Measurements from ENCODE around the gene HPS3. TPM values are rescaled to one million over a fixed set of nuclear protein-coding genes. Genes with fewer than 3 reads are reported as not detected.

Gene HPS3
- total and polyA plus RNA-seq, 2 donors, result 12.7 to 30.5 TPM

DNA sequence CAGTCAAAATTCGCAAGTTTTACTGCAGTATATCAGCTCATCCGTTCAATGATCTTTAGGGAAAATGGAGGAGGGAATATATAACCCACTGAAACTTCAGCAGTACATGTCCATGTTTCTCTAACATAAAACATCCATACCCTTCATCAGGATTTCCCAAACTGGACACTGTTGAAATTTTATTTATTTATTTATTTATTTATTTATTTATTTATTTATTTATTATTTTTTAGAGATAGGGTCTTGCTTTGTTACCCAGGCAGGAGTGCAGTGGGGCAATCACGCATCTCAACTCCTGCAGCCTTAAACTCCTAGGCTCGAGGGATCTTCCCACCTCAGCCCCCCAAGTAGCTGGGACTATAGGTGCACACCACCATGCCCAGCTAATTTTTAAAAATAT, 28.3 kb upstream of the HPS3 start:
- Histone ChIP-seq H3K27ac (ENCODE audit: low read depth) (no peak overlapping the region), H3K4me1 (ENCODE audit: insufficient read depth) (no peaks in the 10 kb centered on the region), H3K4me3 (ENCODE audit: low read depth, low read length) (no peak overlapping the region), H3K36me3 (ENCODE audit: insufficient read depth) (no peaks in the 10 kb centered on the region)
- no peak for DNase-seq (ENCODE audit: extremely low spot score)
- 90% methylated on average over 4 of the region's 4 CpGs for WGBS

DNA sequence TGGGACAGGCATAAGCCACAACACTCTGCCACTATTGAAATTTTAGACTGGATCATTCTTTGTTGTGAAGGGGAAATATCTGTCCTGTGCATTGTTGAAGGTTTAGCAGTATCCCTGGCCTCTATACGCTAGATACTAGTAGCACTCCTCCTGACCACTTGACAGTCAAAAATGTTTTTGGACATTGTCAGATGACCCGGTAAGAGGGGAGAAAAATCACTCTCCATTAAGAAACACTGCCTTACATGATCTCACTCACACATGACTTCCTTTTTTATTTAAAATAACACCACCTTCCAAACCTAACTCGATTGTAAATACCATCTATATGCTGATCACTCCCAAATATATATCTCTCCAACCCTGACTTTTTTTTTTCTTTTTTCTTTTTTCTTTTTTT, 27.8 kb upstream of the HPS3 start:
- H3K36me3 ChIP-seq (ENCODE audit: insufficient read depth), result no peaks in the 10 kb centered on the region
- no peaks in the 10 kb centered on the region for H3K4me1 ChIP-seq (ENCODE audit: insufficient read depth)
- DNase-seq (ENCODE audit: extremely low spot score), result no peak
- H3K4me3 ChIP-seq (ENCODE audit: low read depth, low read length), result no peak overlapping the region
- WGBS, result 82% methylated on average over 3 of the region's 3 CpGs
- H3K27ac ChIP-seq (ENCODE audit: low read depth), result no peak overlapping the region

DNA sequence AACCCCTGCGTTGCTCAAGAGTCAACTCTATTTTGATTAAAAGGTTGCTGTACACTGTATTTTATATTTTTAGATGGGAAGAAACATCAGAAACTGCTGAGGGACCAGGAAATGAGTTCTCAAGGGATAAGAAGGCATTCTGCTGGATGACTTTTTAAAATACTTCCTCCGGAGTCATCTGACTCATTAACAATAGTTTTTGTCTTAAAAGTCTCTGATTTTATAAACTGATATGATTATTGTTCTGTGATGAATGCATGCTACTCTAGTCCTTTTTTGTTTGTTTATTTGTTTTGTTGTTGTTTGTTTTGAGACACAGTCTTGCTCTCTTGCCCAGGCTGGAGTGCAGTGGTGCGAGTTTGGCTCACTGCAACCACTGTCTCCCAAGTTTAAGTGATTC, 25.0 kb upstream of the HPS3 start:
- no peak overlapping the region for H3K4me3 ChIP-seq (ENCODE audit: low read depth, low read length)
- DNase-seq (ENCODE audit: extremely low spot score), result no peak
- no peaks in the 10 kb centered on the region for H3K4me1 ChIP-seq (ENCODE audit: insufficient read depth)
- 83% methylated on average over 3 of the region's 3 CpGs for WGBS
- no peak overlapping the region for H3K27ac ChIP-seq (ENCODE audit: low read depth)
- no peaks in the 10 kb centered on the region for H3K36me3 ChIP-seq (ENCODE audit: insufficient read depth)

DNA sequence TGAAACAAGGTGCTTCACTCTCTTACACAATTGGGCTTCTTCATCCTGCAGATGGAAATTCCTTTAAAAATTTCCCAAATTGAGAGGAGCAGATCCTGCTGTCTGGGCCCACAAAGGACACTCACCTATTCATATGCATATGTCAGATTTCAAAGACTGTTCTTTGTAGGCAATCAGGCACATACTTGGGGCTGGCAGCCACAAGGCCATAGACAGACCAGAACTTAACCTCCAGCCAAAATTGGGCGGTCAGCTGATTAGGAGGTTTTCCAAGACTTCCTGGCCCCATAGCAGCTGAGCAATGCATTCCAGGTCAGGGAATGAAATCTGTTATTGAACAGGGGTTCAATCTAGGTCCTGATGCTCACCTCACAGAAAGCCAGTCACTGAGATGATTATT, 15.0 kb upstream of the HPS3 start:
- H3K4me1 ChIP-seq (ENCODE audit: insufficient read depth), result no peaks in the 10 kb centered on the region
- no peak overlapping the region for H3K4me3 ChIP-seq (ENCODE audit: low read depth, low read length)
- DNase-seq (ENCODE audit: extremely low spot score), result no peak
- H3K27ac ChIP-seq (ENCODE audit: low read depth), result no peak overlapping the region
- 84% methylated on average over 1 of the region's 1 CpG for WGBS
- no peaks in the 10 kb centered on the region for H3K36me3 ChIP-seq (ENCODE audit: insufficient read depth)

DNA sequence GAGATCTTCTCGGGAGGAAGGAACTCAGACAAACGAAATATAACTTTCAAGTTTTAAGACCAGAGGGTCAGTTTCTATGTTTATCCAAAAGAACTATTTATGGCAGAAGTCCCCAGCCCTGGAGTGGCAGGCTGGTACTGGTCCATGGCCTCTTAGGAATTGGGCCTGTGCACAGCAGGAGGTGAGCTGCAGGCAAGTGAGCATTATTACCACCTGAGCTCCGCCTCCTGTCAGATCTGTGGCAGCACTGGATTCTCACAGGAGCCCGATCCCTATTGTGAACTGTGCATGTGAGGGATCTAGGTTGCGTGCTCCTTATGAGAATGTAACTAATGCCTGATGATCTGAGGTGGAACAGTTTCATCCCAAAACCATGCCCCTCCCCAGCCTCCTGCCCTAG, 14.3 kb upstream of the HPS3 start:
- H3K27ac ChIP-seq (ENCODE audit: low read depth), result no peak overlapping the region
- WGBS, result 79% methylated on average over 5 of the region's 5 CpGs
- DNase-seq (ENCODE audit: extremely low spot score), result no peak
- H3K4me1 ChIP-seq (ENCODE audit: insufficient read depth), result no peaks in the 10 kb centered on the region
- H3K36me3 ChIP-seq (ENCODE audit: insufficient read depth), result no peaks in the 10 kb centered on the region
- H3K4me3 ChIP-seq (ENCODE audit: low read depth, low read length), result no peak overlapping the region

DNA sequence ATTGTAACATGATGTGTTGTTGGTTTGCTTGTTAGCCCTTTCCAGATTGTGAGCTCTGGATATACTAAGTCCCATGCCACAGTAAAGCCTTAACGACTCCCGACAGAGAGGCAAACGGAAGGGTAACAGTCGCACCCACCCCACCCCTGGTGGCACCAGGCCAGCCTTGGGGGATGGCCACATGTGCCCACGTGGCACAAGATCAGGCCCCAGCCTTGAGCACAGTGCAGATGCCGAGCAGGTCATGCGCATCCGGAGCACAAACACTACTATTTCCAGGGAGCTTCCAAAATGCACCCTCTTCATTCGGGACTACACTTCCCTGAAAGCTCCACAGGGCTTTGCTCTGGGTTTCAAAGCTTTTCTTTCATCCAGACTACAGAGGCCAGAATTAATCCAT, 10.7 kb upstream of the HPS3 start:
- Histone ChIP-seq H3K4me3 (ENCODE audit: low read depth, low read length) (no peak overlapping the region), H3K4me1 (ENCODE audit: insufficient read depth) (no peaks in the 10 kb centered on the region), H3K27ac (ENCODE audit: low read depth) (no peak overlapping the region), H3K36me3 (ENCODE audit: insufficient read depth) (no peaks in the 10 kb centered on the region)
- 89% methylated on average over 9 of the region's 9 CpGs for WGBS
- DNase-seq (ENCODE audit: extremely low spot score), result no peak

DNA sequence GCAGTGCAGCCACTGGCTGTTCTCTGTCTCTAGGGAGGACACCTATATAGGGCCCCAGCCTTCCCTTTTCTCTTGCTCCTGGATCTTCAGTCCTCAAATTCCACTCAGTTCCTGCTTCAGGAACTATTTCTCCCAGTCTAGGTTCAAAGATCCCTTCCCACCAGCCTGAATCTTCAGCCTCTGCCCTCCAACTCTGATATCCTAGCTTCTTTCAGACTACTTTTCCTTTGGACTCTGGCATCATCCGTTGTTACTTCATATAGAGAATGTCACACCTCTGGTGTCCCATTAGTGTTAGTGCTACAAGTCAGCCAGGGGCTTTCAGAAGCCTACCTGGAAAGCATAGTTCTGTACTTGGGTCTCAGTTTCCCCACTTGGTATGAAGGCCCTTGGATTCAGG, 10.0 kb upstream of the HPS3 start:
- Histone ChIP-seq H3K4me1 (ENCODE audit: insufficient read depth) (no peaks in the 10 kb centered on the region), H3K4me3 (ENCODE audit: low read depth, low read length) (no peak overlapping the region), H3K36me3 (ENCODE audit: insufficient read depth) (no peaks in the 10 kb centered on the region), H3K27ac (ENCODE audit: low read depth) (no peak overlapping the region)
- no peak for DNase-seq (ENCODE audit: extremely low spot score)
- 100% methylated on average over 1 of the region's 1 CpG for WGBS

DNA sequence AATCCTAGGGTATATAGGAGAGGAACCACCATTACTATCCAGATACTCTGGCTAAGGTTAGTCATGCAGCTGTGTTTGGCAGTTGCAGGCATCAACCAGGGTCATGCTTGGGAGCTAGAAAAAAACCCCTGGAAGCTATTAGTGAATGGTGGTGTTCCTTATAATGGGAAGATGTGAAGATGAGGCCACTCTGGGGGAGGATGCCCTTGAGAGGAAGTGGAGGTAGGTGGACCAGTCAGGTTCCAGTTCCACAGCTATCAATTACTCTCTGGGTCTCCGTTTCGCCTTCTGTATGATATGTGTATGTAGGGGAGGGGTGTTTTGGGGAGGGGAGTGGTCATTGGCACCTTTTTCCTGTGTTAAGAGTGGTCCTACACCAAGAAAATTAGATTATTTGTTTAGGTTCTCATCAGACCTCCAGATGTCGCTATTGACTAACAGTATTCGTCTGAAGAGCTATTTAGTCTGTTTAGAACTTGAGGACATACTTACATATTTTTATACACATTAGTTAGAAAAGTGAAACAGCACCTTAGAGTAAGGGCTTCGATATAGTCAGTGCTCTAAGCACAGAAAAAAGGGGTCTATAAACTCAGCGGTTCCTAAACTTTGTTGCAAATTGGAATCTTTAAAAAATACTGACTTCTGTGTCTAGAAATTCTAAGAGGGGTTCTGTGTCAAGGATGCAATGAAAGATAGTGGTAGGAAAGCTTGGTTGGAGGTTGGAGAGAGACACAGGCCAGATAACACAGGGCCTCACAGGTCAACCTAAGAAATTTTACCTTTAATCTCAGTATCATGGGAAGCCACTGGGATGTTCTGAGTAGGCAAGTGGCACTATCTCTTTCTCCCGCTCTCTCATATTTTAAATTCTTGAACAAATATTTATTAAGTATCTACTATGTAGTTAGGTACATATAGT, 9.1 kb upstream of the HPS3 start:
- no peaks in the 10 kb centered on the region for H3K36me3 ChIP-seq (ENCODE audit: insufficient read depth)
- H3K4me3 ChIP-seq (ENCODE audit: low read depth, low read length), result no peak overlapping the region
- WGBS, result 18% methylated on average over 7 of the region's 7 CpGs
- DNase-seq (ENCODE audit: extremely low spot score), result no peak
- no peak overlapping the region for H3K27ac ChIP-seq (ENCODE audit: low read depth)
- H3K4me1 ChIP-seq (ENCODE audit: insufficient read depth), result no peaks in the 10 kb centered on the region

DNA sequence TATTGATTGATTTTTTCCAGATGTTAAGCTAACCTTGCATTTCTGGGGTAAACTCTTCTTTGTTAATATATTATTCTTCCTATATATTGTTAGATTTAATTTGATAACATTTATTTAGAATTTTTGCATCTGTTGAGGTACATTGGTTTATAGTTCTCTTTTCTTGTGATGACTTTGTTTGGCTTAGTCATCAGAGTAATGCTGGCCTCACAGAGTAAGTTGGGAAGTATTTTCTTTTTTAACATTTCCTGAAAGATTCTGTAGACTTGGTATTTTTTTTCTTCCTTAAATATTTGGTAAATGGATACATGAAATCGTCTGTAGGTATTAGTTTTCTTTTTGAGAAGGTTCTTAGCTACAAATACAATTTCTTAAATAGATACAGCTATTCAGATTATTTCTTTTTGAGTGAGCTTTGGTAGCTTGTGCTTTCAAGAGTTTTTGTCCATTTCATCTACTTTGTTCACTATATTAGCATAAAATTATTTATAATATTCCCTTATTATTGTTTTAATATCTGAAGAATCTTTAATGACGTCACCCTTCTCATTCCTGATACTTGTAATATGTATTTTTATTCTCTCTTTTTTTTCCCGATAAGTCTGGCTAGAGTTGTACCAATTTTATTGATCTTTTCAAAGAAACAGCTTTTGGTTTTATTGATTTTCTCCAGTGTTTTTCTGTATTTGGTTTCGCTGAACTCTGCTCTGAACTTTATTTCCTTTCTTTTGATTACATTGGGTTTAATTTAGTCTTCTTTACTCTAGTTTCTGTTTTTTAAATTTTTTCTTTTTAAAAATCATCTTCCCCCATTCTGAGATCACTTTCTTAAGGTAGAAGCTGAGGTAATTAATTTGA, 6.5 kb upstream of the HPS3 start:
- no peaks in the 10 kb centered on the region for H3K36me3 ChIP-seq (ENCODE audit: insufficient read depth)
- DNase-seq (ENCODE audit: extremely low spot score), result no peak
- no peaks in the 10 kb centered on the region for H3K4me1 ChIP-seq (ENCODE audit: insufficient read depth)
- no peak overlapping the region for H3K27ac ChIP-seq (ENCODE audit: low read depth)
- no peak overlapping the region for H3K4me3 ChIP-seq (ENCODE audit: low read depth, low read length)
- WGBS, result 88% methylated on average over 4 of the region's 4 CpGs

DNA sequence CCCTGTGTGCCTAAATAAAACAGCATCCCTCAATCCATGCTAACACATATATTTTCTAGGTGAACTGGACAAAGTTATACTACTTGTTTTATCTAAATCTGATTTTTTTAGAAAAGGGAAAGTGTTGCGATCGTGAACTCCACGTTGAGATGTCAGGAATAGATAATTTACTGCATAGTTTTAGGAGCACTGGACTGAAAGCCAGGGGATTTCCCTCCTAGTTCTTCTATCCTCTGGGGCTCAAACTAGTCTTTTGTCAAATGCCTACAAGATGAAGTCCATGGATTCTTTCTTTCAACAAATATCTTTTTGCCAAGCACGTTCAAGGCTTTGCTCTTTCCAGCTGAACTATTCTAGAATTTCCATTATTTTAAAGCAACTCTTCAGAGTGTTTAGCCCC, 617 bp upstream of the HPS3 start:
- H3K4me3 ChIP-seq (ENCODE audit: low read depth, low read length), result peak overlapping the region; percentile 75
- H3K27ac ChIP-seq (ENCODE audit: low read depth), result no peak overlapping the region
- 2% methylated on average over 4 of the region's 4 CpGs for WGBS
- peaks cover 1% of the 10 kb centered on the region for H3K4me1 ChIP-seq (ENCODE audit: insufficient read depth)
- no peaks in the 10 kb centered on the region for H3K36me3 ChIP-seq (ENCODE audit: insufficient read depth)
- DNase-seq (ENCODE audit: extremely low spot score), result no peak

DNA sequence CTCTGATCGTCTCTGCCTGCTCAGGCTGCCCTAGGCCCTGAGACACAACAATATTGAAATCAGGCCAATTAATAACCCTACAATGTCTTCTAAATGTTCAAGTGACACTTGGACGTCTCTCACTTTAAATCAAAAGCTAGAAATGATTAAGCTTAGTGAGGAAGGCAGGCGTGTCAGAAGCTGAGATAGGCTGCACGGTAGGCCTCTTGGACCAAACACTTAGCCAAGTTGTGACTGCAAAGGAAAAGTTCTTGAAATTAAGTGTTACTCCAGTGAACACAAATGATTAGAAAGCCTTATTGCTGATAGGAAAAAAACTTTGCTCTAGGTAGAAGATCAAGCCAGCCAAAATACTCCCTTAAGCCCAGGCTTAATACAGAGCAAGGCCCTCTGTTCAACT, 2.2 kb downstream of the HPS3 start:
- 66% methylated on average over 4 of the region's 4 CpGs for WGBS
- Histone ChIP-seq H3K36me3 (ENCODE audit: insufficient read depth) (no peaks in the 10 kb centered on the region), H3K4me1 (ENCODE audit: insufficient read depth) (peaks cover 4% of the 10 kb centered on the region), H3K27ac (ENCODE audit: low read depth) (no peak overlapping the region), H3K4me3 (ENCODE audit: low read depth, low read length) (no peak overlapping the region)
- DNase-seq (ENCODE audit: extremely low spot score), result no peak

DNA sequence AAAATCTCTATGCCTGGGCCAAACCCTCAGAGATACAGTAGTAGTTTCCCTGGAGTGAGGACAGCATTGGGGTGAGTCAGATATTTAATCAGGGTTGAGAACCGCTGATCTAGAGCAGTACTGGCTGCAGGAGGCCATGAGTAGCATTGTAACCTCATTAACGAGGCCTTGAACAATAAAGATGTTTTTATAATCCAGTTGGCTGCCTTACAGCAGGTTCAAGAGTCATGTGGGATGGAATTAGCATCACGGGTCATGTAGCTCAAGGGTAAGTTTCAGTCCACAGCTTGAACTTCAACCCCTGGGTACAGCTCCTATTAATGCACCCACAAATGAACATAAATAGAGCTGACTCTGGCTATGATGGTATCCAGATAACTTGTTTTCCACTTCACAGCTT, 5.1 kb downstream of the HPS3 start:
- H3K36me3 ChIP-seq (ENCODE audit: insufficient read depth), result no peaks in the 10 kb centered on the region
- no peak overlapping the region for H3K4me3 ChIP-seq (ENCODE audit: low read depth, low read length)
- no peak for DNase-seq (ENCODE audit: extremely low spot score)
- H3K4me1 ChIP-seq (ENCODE audit: insufficient read depth), result peaks cover 2% of the 10 kb centered on the region
- H3K27ac ChIP-seq (ENCODE audit: low read depth), result no peak overlapping the region
- whole genome bisulfite sequencing, result 75% methylated on average over 3 of the region's 3 CpGs

DNA sequence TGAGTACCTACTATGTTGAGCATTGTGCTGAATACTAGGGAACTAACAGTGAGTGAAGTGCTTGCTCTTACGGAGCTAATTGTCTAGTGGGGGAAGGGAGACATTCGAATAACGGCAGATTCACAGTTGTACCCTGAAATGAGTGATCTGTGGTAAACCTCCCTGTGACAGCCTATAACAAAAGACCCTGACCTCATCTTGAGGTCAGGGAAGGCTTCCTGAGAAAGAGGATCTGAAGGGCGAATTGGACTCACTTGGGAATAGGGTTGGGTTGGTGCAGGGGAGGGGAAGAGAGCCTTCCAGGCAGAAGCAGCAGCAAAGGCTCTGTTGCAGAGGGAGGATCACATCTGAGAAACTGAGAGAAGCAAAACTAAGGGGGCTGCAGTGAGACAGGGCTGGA, 13.2 kb downstream of the HPS3 start:
- H3K36me3 ChIP-seq (ENCODE audit: insufficient read depth), result no peaks in the 10 kb centered on the region
- H3K4me1 ChIP-seq (ENCODE audit: insufficient read depth), result no peaks in the 10 kb centered on the region
- no peak overlapping the region for H3K27ac ChIP-seq (ENCODE audit: low read depth)
- WGBS, result 85% methylated on average over 4 of the region's 4 CpGs
- no peak for DNase-seq (ENCODE audit: extremely low spot score)
- H3K4me3 ChIP-seq (ENCODE audit: low read depth, low read length), result no peak overlapping the region

DNA sequence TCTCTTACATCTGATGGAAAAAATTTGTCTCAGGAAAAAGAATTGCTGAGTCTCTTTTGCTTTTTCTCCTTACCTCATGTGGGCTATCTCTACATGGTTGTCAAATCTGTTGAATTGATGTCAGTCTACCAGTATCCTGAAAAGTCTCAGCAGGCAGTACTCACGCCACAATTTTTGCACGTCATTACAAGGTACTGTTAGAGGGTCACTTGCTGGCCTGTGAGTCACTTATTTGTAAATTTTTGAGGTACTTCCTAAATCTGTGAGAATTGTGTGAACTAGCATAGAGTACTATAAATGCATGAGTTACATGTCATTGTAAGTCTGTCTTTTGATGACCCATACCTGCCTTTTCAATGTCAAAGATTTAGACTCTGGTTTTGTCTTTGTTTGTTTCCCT, 15.9 kb downstream of the HPS3 start:
- no peak overlapping the region for H3K27ac ChIP-seq (ENCODE audit: low read depth)
- WGBS, result 84% methylated on average over 2 of the region's 2 CpGs

More for the DNA sequence above, 15.9 kb downstream of the HPS3 start:
- H3K36me3 ChIP-seq (ENCODE audit: insufficient read depth), result no peaks in the 10 kb centered on the region
- DNase-seq (ENCODE audit: extremely low spot score), result no peak
- no peaks in the 10 kb centered on the region for H3K4me1 ChIP-seq (ENCODE audit: insufficient read depth)
- no peak overlapping the region for H3K4me3 ChIP-seq (ENCODE audit: low read depth, low read length)
